CD4-positive, alpha-beta T cell treated with Interleukin-17A for 1 hour (primary cell): ENCODE results near the gene C2CD5.
A peak's percentile ranks its signal among the peaks of the same experiment; 100 is the strongest.
"Not testable (repeated sequence)": the region's sequence is repeated elsewhere in the genome, so short reads cannot be mapped to it uniquely, and the experiment has no call there.

Experiments used
- DNase-seq: peaks from one replicate; pipeline ENCODE4 v3.0.0-alpha.2; 2020

C2CD5 gene

GRCh38 chr12:22535038-22535437 is 9.3 kb downstream of the C2CD5 start:
- no peak for DNase-seq

GRCh38 chr12:22533155-22533554 is 11.2 kb downstream of the C2CD5 start:
- no peak for DNase-seq

GRCh38 chr12:22532317-22532716 is 12.0 kb downstream of the C2CD5 start:
- DNase-seq = no peak

- DNase-seq = no peak
Measured at GRCh38 chr12:22531205-22531604, 13.1 kb downstream of the C2CD5 start.

- peak; percentile 64 for DNase-seq
Measured at GRCh38 chr12:22529281-22530060, 14.9 kb downstream of the C2CD5 start.

- no peak for DNase-seq
Measured at GRCh38 chr12:22527999-22528398, 16.3 kb downstream of the C2CD5 start.

- DNase-seq = no peak
Measured at GRCh38 chr12:22526836-22527235, 17.5 kb downstream of the C2CD5 start.

GRCh38 chr12:22525426-22525825 is 18.9 kb downstream of the C2CD5 start:
- no peak for DNase-seq

- no peak for DNase-seq
Measured at GRCh38 chr12:22518998-22519397, 25.3 kb downstream of the C2CD5 start.

GRCh38 chr12:22518060-22518719 is 26.2 kb downstream of the C2CD5 start:
- DNase-seq = no peak

- no peak for DNase-seq
Measured at GRCh38 chr12:22514875-22515274, 29.5 kb downstream of the C2CD5 start.

- DNase-seq = no peak
Measured at GRCh38 chr12:22505826-22506225, 38.5 kb downstream of the C2CD5 start.

GRCh38 chr12:22500100-22500499 is 44.2 kb downstream of the C2CD5 start:
- no peak for DNase-seq

GRCh38 chr12:22499445-22499844 is 44.9 kb downstream of the C2CD5 start:
- no peak for DNase-seq

- no peak for DNase-seq
Measured at GRCh38 chr12:22494319-22494718, 50.0 kb downstream of the C2CD5 start.

GRCh38 chr12:22491034-22491433 is 53.3 kb downstream of the C2CD5 start:
- no peak for DNase-seq

- DNase-seq = no peak
Measured at GRCh38 chr12:22488478-22488877, 55.9 kb downstream of the C2CD5 start.

GRCh38 chr12:22487683-22488082 is 56.7 kb downstream of the C2CD5 start:
- not testable (repeated sequence) for DNase-seq

GRCh38 chr12:22481547-22482104 is 62.7 kb downstream of the C2CD5 start:
- no peak for DNase-seq

GRCh38 chr12:22480814-22481213 is 63.5 kb downstream of the C2CD5 start:
- not testable (repeated sequence) for DNase-seq

GRCh38 chr12:22480016-22480415 is 64.3 kb downstream of the C2CD5 start:
- no peak for DNase-seq

- DNase-seq = no peak
Measured at GRCh38 chr12:22477894-22478287, 66.5 kb downstream of the C2CD5 start.

GRCh38 chr12:22477166-22477893 is 67.0 kb downstream of the C2CD5 start:
- no peak for DNase-seq

GRCh38 chr12:22476133-22476532 is 68.2 kb downstream of the C2CD5 start:
- no peak for DNase-seq
